GM19397 (cell line): ENCODE data around the gene P2RY8.
"Not testable (repeated sequence)": the region's sequence is repeated elsewhere in the genome, so short reads cannot be mapped to it uniquely, and the experiment has no call there.

Experiments used
- ATAC-seq: cut with Tn5 transposase; IDR thresholded peaks from one replicate; pipeline ENCODE4 v1.9.1; 2021; ENCODE audit warnings: mild to moderate bottlenecking, moderate library complexity; ENCODE audit not compliant: unreplicated experiment

The P2RY8 gene

DNA sequence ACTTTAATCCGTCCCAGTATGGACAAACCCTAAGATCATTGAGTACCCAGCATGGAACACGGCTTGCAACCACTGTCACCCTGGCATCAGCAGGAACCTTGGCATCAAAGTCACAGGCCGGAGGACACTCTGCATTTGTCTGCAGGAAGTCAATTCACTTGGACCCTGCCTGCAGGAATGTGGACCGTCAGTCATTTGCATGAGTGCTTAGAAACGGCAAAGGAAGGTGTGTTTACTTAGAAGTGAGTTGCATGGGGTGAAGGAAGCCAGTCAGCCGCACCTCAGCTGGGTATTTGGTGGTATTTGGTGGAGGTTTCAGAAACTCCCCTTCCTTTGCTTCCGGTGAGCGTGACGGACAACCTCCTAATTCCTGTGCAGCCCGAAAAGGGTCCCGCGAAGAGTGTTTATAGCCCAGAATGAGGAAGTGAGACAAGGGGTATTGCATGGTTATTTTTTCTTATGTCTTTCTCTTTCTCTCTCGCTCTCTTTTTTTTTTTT lies 15.5 kb downstream of the P2RY8 start:
- peak; percentile 90 for ATAC-seq

DNA sequence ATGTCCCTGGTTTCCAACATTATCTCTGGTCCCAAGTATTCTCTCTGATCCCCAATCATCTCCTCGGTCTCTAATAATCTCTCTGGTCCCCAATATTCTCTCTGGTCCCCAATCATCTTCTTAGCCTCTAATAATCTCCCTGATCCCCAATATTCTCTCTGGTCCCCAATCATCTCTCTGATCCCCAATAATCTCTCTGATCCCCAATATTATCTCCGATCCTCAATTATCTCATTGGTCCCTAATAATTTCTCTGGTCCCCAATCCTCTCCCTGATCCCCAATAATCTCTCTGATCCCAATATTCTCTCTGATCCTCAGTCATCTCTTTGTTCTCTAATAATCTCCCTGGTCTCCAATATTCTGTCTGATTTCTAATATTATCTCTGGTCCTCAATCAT lies 16.6 kb downstream of the P2RY8 start:
- no peak for ATAC-seq

DNA sequence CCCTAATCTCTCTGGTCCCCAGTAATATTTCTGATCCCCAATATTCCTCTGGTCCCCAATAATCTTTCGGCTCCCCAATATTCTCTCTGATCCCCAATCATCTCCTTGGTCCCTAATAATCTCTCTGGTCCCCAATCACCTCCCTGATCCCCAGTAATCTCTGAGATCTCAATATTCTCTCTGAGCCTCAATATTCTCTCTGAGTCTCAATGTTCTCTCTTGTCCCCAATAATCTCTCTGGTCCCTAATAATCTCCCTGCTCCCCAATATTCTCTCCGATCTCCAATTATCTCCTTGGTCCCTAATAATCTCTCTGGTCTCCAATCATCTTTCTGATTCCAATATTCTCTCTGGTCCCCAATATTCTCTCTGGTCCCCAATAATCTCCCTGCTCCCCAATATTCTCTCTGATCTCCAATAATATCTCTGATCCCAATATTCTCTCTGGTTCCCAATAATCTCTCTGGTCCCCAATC lies 17.9 kb downstream of the P2RY8 start:
- no peak for ATAC-seq

DNA sequence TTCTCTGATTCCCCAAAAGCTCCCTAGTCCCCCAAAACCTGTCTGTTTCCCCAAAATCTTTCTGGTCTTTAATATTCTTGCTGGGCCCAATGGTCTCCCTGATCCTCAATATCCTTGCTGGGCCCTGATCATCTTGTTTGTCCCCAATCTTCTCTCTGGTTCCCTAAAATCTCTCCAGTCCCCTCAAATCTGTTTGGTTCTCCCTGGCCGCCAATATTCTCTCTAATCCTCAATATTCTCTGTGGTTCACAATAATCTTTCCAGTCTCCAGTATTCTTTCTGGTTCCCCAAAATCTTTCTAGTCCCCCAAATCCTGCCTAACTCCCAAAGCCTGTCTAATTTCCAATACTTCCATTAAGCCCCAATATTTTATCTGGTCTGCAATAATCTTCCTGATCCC lies 18.5 kb downstream of the P2RY8 start:
- ATAC-seq: no peak

DNA sequence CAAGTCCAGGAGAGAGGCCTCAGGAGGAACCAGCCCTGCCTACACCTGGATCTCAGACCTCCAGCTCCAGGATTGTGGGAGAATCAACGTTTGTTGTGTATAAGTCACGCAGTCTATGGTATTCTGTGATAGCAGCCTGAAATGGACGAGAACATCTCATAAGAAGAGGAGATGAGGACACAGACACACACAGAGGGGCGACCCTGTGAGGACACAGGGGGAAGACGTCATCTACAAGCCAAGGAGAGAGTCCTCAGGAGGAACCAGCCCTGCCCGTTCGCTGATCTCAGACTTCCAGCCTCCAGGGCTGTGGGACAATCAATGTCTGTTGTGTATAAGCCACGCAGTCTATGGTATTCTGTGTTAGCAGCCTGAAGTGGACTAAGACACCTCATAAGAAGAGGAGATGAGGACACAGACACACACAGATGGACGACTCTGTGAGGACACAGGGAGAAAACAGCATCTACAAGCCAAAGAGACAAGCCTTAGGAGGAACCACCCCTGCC lies 20.3 kb downstream of the P2RY8 start:
- ATAC-seq: no peak

DNA sequence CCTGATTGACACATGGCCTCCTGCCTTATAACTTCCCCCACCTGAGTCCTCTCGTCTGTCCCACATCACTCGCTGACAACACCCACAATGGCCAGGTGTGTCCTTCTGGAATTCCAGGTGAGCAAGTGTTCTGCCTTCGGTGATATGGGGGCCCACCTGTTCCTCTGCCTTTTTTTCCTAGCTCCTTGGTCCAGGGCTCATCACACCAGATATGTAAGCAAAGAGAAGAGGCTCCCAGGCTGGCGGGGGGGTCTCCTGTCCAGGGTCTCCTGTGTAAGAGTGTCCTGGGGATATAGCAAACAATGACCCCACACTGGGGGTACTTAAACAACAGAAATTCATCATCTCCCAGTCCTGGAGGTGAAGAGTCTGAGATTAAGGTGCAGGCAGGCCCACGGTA lies 25.2 kb downstream of the P2RY8 start:
- ATAC-seq: no peak

DNA sequence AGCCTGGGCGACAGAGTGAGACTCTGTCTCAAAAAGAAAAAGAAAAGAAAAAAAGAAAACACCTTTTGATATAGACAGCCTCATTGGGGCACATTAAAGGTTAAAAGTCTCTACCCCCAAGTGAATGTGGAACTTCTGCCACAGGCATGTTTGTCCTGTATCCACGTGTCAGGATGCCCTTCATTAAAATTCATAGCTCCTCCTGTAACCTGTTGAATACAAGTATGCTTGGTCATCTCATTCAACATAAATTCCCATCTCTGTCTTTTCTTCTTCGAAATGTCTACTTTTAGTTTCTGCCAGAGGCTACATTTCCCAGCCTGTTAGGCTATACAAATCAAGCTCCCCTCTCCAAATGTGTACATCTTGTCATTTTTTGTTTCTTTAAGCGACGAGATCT lies 25.8 kb downstream of the P2RY8 start:
- no peak for ATAC-seq

DNA sequence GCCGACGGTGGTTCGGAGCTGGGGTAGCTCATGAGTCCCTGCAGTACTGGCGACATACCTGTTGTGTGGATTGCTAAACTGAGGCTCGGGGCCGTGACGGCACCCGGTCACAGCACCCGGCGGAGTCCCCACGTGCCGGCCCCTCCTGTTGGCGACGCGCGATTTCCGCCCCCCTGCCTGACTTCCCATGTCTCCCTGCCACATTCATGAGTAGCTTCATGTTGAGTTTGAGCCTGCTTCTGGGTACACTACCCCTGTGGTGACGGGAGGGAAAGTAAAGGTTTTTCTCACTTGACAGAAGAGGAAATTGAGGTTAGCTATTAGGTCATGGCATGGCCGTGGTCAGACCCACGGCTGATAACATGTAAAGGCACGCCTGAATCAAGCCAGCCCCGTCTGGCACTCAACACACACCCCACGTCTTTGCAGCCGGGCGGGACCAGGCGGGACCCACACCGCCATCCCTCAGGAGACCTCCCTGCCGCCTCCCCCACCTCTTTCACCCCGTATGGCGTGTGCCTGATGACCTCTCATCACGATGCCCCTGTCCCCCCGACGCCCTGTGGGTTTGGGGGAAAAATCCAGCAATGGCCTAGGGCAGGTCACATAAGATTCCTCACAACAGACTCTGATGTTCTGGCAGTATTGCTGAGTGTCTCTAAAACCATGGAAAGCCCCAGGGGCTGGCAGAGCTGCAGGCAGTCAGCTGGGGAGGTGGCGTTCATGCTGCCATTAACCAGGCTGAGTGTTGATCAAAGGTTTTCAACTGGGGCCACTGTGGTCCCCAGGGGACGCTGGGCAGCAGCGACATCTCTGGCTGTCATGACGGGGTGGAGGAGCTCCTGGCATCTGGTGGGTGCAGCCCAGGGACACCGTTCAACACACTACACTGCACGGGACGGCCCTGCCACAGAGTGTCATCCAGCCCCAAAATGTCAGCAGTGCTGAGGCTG lies 29.2 kb downstream of the P2RY8 start:
- ATAC-seq: peak; percentile 65

DNA sequence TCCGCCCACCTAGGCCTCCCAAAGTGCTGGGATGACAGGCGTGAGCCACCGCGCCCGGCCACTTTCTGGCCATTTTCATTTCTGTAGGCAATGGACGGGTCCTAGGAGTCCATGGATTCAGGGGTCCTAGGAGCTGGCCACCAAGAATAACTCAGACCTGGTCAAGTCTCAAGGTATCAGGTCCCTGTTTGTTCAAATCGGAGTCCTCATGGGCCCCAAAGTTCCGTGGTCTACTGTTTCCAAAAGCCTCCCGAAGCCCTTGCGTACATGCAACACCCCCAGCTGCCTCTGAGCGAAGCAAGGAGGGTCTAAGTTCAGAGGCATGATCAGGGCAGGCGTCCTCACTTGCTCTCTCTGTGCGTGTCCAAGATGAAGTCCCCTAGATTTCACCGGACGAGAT lies 30.1 kb downstream of the P2RY8 start:
- ATAC-seq: no peak

DNA sequence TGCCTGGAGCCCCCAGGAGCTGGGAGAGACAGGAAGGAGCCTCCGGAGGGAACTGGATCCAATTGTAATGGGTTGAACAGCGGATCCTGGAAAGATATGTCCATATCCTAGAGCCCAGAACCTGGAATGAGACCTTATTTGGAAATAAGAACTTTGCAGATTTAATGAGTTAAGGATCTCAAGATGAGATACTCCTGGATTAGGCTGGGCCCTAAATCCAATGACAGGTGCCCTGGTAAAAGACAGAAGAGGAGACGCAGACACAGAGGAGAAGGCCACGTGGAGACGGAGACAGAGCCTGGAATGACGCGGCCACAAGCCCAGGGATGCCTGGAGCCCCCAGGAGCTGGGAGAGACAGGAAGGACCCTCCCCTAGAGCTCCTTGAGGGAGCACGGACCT lies 34.1 kb downstream of the P2RY8 start:
- no peak for ATAC-seq

DNA sequence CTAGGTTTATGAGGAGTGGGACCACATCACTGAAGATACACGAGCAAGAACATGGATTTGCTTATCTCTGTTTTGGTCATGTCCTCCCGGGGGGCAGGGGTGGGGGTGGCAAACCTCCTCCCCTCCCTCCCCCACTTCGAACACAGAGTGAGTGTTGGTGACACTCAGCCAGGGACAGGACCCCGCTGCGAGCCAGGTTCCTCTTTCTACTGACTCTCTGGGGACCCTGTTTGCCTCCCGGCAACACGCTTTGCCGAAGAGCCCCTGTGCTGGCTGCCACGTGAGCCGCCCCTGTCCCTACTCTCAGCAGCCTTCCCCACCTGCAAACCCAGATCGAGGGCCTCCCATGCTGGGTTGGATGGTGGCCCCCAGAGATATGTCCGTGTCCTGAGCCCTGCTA lies 34.7 kb downstream of the P2RY8 start:
- peak; percentile 62 for ATAC-seq

DNA sequence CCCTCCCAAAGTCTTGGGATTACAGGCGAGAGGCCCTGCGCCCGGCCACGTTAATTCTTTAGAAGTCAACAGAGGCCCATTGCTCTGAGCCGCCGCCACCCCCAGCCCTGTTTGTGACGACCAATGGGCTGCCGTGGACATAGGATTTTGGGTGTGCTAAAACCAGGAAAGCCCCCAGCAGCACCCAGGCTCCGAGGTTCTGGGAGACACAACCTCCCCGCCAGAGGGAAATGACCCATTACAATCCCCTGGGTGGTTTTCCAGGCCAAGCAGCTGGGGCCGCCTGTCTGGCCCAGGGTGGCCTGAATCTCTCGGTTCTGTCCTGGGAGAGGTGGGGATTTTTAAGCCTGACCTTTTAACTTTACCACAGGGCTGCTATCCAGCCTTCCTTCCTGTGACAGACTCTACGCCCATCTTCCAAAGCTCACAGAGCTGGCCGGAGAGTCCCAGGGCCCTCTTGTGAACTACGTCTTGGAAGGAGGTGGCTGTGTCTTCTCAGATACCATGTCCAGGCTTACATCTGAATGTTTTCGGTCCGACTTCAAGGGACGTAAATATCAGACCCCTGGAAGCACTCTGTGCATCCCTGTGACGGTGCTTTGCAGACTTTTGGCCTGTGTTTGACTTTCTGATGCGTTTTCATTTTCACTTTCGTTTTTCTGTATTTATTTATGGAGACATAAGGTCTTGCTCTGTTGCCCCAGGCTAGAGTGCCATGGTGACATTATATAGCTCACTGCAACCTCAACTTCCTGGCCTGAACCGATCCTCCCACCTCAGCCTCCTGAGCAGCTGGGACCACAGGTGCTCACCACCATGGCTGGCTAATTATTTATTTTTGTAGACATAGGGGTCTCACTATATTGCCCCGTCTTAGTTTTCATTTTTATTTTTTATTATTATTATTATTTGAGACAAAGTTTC lies 36.0 kb downstream of the P2RY8 start:
- ATAC-seq: peak; percentile 57

DNA sequence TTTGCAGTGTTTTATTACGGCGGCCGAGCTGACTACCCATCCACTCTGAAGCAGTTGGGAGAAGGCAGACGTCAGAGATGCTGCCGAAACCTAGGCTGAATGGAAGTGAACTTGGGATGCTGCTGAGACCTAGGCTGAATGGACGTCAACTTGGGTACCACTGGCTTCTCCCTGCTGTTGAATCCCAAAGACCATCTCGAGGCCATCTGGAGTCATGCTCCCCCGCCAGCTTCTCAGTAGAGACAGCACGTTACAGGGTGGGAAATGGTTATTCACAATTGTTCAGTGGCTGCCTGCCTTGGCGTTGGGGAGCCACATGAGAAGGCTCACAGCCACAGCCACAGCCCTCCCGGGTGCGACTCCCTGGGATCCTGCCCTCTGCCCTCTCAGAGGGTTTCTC lies 40.9 kb downstream of the P2RY8 start:
- no peak for ATAC-seq

DNA sequence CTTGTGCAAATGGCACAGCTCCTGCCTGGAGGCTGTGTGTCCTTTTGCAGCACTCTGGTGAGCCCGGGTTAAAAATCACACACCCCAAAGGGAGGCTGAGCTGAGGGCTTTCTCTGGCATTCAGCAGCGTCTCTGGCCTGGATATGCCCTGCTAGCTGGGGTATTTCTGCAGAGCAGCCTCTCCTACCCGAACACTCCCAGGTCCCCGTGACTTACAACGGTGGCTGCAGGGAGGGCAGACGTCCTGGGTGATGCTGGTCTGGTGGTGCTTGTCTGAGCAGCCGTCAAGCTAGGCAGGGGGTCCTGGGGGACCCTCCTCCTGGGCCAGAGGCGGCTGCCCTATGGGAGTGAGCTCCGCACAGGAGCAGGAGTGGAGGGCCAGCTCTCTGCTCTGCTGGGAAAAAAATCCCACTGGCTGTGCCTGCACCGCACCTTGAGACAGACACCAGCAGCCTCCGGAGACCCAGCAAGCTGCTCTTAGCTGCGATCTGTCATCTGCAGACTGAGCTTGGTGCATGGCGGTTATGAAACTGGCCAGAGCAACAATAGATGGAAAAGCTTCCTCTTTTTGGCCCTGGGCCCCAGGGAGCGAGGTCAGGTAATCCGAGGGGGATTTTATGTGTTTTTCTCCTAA lies 43.0 kb downstream of the P2RY8 start:
- ATAC-seq: peak; percentile 56

DNA sequence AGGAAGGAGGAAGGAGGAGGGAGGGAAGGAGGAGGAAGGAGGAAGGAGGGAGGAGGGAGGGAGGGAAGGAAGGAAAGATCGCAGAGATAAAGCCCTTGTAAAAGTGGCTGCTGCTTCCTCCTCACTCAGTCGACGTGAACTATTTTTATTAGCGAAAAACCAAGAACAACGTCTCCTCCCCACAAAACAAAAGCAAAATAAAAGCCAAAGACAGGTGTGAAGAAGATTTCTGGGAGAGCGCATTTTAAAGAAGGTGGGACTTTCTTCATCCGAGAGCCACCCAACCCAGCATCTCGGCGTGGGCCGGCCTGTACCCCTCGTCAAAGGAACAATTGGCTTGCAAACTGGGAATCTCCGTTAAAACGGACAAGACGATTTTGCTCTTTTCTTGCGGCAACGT lies 43.6 kb downstream of the P2RY8 start:
- peak; percentile 6 for ATAC-seq

DNA sequence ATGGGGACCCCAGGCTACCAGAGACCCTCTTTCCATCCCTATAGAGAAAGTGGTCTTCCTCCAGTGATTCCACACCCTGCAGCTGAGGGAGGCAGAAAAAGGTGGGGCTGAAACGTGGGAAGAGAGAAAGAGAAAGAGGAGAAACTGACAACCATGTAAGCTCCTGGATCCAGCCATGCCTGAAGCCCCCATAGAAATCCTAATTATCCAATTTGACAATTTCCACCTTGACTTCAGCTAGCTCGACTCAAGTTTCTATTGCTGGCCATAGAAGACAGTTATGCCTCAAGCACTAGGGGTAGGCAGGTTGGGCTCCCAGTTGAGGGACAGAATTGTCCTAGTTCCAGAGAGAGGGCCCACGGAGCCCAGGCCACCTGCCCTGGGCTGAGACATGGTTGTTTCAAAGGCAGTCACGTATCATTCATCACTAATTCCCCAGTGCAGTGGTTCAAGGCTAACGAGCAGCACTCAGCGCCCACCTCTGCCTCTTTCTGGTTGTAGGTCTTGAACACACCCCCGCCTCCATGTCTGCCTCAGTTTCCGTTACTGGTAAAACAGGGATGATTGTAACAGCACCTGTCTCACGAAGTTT lies 44.5 kb downstream of the P2RY8 start:
- no peak for ATAC-seq

DNA sequence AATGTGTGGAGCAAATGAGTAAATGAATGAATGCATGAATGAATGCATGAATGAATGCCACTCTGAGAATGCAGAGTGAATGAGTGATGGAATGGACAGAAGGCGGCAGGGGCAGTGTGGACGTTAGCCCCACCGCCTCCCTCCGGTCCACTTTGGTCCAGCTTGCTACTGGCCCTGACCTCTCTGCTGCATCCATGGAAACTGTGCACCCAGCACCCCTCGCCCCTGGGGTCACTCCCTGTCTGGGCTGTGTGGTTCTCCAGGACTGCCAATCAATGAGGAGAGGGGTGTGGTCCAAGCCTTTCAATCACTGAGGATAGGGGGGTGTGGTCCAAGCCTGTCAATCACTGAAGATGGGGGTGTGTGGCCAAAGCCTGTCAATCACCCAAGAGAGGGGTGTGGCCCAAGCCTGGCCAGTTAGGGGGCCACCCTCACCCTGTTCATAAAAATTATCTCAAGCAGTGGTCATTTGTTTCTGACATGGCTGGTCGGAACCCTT lies 45.1 kb downstream of the P2RY8 start:
- ATAC-seq: peak; percentile 67

DNA sequence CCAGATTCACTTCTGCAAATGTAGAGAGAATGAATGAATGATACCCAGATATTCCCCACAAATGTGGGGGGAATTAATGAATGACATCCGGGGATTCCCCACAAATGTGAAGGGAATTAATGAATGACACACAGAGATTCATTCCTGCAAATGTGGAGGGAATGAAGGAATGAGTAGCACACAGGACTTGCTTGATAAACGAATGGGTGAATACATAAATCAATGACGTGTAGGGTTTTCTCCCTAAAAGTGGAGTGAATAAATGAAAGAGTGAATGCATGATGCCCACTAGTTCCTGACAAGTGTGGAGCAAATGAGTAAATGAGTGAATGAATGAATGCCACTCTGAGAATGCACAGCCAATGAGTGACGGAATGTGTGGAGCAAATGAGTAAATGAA lies 45.7 kb downstream of the P2RY8 start:
- not testable (repeated sequence) for ATAC-seq

DNA sequence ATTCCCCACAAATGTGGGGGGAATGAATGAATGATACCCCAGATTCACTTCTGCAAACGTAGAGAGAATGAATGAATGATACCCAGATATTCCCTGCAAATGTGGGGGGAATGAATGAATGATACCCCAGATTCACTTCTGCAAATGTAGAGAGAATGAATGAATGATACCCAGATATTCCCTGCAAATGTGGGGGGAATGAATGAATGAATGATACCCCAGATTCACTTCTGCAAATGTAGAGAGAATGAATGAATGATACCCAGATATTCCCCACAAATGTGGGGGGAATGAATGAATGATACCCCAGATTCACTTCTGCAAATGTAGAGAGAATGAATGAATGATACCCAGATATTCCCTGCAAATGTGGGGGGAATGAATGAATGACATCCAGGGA lies 46.3 kb downstream of the P2RY8 start:
- not testable (repeated sequence) for ATAC-seq

DNA sequence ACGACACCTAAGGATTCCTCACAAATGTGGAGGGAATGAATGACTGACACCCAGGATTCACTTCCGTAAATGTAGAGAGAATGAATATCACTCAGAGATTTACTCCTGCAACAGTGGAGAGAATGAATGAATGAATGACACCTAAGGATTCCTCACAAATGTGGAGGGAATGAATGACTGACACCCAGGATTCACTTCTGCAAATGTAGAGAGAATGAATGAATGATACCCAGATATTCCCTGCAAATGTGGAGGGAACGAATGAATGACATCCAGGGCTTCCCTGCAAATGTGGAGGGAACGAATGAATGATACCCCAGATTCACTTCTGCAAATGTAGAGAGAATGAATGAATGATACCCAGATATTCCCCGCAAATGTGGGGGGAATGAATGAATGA lies 47.6 kb downstream of the P2RY8 start:
- ATAC-seq: not testable (repeated sequence)
